GM12873 (cell line): ENCODE measurements around the gene AGAP1.

ENCODE experiments used
- CTCF ChIP-seq: IDR thresholded peaks from 2 replicates; pipeline ENCODE4 v1.5.1; 2012; ENCODE audit warnings: low read depth, mild to moderate bottlenecking, moderate library complexity, low read length, control low read depth; ENCODE audit not compliant: insufficient read depth; ENCODE audit errors: missing control alignments

The AGAP1 gene

DNA sequence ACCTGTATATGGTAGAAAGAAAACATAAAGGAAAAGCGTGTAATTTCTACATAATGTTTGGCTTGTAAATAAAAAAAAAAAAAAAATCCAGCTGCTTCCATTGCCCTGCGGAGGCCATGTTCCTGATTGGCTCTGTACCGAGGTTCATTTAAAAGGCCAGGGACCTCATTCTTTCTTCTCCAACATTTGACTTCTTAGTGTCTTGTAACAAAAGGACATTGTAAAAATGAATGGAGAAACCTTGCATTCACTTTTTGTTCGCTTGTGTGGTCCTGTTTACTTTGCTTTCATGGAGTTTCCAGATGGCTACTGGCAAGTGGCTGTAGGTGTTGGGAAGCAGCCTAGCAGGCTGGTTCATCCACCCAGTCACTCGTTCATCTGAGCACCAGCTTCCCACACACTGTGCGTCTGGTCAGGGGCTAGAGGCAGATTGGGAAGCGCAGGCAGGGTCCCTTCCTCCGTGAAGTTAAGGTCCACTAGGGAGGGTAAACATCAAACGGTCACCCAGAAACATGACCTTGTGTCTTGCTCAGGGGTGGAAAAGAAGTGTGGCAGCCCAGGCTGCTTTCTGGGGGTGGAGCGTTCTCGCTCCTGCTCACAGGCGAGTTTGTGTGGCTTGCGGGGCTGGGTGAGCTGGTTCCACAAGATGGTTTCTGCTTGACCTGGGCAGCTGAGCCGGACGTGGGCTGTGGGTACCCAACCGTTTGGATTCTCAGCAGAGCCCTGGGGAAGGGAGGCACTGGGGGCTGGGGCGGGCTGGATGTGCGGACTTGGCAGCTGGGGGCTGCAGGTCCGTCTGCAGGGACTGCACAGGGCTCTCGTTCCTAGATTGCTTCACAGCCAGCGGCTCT is 260.7 kb downstream of the AGAP1 start:
- TF ChIP-seq CTCF, result no peak

DNA sequence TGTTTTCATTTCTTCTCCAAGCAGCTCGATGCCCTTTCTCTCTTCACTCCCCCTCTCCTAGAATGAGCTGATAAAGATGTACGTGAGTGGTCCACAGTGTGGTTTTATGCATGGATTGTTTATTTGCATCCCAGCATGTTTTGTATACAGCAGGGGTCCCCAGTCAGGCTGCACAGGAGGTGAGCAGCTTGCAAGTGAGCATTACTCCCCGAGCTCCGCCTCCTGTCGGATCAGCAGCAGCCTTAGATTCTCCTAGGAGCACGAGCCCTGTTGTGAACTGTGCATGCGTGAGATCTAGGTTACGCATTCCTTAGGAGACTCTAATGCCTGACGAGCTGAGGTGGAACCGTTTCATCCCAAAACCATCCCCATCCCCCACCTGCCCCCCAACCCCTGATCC is 262.6 kb downstream of the AGAP1 start:
- no peak for TF ChIP-seq CTCF

- no peak for TF ChIP-seq CTCF
Measured at GRCh38 chr2:235757212-235757611, 263.4 kb downstream of the AGAP1 start.

GRCh38 chr2:235757640-235758039 is 263.8 kb downstream of the AGAP1 start:
- TF ChIP-seq CTCF, result no peak

DNA sequence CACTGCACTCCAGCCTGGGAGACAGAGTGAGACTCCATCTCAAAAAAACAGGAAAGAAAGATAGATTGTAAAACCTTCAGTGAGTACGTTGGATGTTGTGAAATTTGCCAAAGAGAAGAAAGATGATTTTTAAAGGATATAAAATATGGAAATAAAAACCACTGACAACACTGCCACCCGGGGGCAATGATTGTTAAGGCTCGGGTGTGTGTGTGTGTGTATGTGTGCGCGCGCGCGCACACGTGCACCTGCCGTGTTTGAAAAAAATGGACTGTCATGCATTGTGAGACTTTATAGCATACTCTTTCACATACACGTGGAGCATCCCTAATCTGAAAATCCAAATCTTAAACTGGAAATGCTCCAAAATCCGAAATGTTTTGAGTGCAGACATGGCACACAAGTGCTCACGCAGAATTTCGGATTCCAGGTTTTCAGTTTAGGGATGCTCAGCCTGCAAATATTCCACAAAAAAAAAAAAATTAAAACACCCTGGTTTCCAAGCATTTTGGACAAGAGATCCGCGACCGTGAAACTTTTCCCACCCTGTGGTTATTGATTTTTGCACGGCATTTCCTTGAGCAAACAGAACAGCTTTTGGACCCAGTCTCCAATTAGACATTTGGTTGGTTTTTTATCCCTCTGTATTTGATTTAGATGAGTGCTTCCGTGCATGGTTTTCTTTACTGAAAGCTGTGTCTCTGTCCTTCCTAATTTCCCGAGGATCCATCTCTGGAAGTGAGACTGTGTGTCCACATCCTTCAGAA is 269.2 kb downstream of the AGAP1 start:
- no peak for TF ChIP-seq CTCF

DNA sequence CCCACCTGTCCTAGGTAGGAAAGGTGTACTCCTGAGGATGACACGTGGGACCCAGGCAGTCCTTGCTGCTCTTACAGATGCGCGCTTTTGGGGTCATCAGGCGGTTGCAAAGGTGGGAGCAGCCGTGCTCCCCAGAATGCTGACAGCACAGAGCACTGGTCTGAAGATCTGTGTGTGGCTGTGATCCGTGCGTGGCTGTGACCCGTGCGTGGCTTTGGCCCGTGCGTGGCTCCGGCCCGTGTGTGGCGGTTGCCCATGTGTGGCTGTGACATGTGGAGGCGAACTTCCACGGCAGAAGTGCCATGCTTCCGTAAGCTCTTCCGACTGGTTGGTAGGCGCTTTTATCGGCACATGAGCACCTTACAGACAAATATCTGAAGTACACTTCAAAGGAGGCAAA is 270.0 kb downstream of the AGAP1 start:
- no peak for TF ChIP-seq CTCF

GRCh38 chr2:235765181-235765820 is 271.5 kb downstream of the AGAP1 start:
- no peak for TF ChIP-seq CTCF
